COLO668 (cell line): Measurements from ENCODE around the gene OSBPL2.

ENCODE experiments used
- DNase-seq: peaks from one replicate; lab custom pipeline; 2025; ENCODE audit not compliant: unreplicated experiment; lab: John Stamatoyannopoulos, UW

Gene OSBPL2

GRCh38 chr20:62335532-62335931 is 97.2 kb downstream of the OSBPL2 start:
- DNase-seq, result no peak

- no peak for DNase-seq
Observed at GRCh38 chr20:62336329-62336728, 98.0 kb downstream of the OSBPL2 start.

DNA sequence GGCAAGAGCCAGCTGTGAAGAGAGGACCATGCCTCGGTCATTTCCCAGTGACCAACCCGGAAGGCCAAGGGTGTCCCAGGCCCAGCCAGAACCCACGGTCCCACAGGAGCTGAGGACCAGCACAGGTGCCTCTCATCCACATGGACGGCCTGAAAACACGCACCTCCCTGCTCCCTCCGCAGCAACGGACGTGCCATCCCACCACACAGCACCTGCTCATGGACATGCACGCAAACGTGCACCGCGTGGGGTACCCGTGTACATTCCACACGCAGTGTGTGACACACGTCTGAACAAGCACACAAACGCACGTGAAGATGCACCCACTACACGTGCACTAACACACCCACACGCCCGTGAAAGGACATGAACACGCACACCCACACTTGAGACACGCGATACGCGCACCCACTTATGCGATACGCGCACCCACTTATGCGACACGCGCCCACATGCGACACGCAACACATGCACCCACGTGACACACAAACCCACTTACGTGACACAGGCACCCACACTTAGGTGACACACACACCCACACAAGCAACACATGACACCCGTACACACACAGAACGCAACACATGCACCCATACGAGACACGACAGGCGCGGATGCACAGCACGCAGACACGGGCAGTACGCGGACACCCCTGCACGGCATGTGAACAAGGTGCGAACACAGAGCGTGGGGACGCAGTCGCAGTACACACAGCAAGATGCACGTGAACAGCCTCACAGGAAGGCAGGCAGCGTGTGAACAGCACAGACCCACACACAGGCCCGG is 98.6 kb downstream of the OSBPL2 start:
- DNase-seq, result no peak

DNA sequence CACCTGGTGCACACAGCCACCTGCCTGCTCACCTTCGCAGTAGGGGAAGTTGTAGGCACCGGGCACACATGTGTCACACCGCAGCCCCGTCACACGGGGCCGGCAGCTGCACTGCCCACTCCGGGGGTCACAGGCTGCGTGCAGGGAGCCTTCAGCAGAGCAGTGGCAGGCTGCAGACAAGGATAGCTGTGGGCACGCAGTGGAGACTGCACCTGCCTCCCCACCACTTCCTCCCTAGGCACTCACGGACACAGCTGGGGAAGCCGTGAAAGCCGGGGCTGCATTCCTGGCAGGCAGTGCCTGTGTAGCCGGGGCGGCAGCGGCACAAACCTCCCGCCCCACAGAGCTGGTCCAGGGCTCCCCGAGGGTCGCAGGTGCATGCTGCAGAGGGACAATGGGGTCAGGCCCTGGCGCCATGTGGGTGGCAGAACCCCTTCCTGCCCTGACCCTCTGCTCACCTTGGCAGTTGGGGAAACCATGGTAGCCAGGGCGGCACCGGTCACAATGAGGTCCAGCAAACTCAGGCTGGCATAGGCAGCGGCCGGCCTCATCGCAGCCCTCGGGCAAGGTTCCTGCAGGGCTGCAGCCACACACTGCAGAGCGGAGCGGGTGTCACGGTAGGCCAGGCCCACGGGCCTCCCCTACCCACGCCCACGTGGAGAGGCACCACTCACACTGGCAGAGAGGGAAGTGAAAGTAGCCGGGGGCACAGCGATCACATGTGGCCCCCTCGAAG is 99.4 kb downstream of the OSBPL2 start:
- DNase-seq, result no peak

DNA sequence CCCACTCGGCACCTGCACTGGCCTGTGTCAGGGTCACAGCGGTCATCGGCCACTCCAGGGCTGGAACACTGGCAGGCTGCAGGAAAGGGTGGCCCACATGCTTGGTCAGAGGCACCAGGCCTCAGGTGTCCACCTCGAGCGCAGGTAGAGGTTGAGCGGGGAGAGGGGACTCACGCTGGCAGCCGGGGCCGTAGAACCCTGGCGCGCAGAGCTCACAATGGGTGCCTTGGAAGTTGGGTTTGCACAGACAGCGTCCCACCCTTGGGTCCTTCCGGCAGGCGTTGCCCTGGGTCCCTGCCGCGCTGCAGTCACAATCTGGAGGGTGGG is 99.9 kb downstream of the OSBPL2 start:
- DNase-seq, result no peak

DNA sequence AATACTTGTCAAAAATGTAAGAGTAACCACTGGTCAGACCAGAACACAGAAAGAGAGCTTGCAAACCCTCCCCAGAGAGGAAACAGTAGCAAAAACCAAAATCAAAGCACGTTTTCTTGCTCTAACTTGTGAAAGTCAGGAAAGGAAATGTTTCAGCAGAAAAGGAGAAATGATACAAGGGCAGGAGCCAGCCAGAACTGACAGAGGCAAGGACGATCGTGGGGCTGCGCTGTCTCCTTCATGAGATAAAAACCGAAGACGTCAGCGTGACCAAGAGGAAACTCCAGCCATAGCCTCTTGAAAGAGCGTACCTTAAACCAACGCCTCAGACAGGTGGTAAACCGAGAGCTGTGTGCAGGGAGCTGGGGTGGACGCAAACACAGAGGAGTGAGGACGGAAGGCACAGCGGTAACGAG is 101.3 kb downstream of the OSBPL2 start:
- DNase-seq, result no peak

- DNase-seq, result no peak
Observed at GRCh38 chr20:62342910-62343309, 104.6 kb downstream of the OSBPL2 start.

DNA sequence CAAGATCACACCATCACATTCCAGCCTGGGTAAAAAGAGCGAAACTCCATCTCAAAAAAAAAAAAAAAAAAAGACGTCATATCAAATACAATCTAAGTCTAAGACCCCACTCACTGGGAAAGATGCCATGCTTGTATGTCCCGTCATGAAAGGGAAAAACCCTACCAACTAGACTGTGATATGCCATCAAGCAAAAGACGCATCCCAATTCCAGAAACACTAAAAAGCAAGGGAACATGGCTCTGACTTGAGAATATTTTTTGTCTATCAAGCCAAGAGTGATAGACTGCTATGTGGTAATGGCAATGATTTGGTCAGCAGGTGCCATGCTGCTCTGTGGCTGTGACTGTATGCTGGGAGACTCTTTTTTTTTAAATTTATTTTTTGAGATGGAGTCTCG is 105.8 kb downstream of the OSBPL2 start:
- DNase-seq, result no peak

DNA sequence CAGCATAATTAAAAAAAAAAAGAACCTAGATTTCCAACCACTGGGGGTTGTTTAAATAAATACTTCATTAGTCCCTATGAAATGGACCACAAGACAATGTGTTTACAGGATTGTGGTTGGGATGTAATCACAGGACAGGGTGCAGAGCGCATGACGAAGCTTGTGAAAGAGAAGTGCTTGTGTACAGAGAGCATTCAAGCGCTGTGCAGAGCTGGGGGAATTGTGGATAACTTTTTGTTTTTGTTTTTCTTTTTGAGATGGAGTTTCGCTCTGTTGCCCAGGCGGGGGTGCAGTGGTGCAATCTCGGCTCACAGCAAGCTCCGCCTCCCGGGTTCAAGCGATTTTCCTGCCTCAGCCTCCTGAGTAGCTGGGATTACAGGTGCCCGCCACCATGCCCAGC is 106.5 kb downstream of the OSBPL2 start:
- DNase-seq, result no peak
